ENCODE measurements around the gene MAP2K6.

Gene MAP2K6

DNA sequence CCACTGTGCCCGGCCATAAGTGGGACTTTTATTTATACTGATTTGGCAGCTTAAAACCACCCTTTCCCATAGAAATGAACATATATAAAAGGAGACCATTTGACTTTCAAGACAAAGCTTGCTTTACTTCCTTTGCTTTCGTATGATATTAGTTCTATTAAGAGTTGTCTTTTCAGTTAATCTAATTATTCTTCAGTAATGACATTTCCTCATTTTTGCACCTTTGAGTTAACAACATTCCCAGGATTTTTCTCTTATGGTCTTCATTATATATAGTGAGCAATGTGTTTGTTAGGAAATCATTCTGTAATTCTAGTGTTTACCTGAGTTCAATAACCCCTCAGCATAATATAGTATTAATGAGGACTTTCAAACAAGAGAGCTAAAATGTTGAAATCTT is 173.8 kb downstream of the MAP2K6 start:
- Histone ChIP-seq H3K27ac (ENCODE audit: low read depth, low read length) (no peak overlapping the region), H3K36me3 (ENCODE audit: control insufficient read depth, insufficient read depth, low read length) (no peaks in the 10 kb centered on the region), H3K4me3 (ENCODE audit: low read depth, low read length) (no peak overlapping the region), H3K4me1 (ENCODE audit: control insufficient read depth, insufficient read depth, low read length) (no peaks in the 10 kb centered on the region), H3K27me3 (ENCODE audit: control insufficient read depth, insufficient read depth, low read length) (no peaks in the 10 kb centered on the region), H3K9ac (ENCODE audit: low read length) (no peak overlapping the region), H3K9me3 (ENCODE audit: control insufficient read depth, insufficient read depth, low read depth, low read length) (no peaks in the 10 kb centered on the region)

DNA sequence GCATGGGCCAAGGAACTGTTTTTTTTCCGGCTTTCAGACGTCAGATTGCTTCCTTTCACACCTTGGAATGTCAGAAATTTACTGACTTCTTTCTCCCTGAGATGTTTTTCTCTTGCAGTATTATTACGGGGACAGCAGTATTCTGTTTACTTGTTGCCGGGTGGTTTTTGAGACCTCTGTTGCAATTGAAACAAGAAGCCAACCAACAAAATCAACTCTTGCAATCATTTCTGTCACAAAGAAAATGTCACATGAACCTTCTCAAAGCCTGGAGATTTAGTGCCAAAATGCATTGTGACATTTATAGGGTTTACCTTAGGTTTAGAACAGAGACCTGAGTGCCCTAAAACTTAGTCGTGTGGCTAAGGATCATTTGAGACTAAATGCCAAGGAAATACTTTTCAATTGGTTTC is 174.3 kb downstream of the MAP2K6 start:
- H3K27ac ChIP-seq (ENCODE audit: low read depth, low read length): no peak overlapping the region
- H3K36me3 ChIP-seq (ENCODE audit: control insufficient read depth, insufficient read depth, low read length): no peaks in the 10 kb centered on the region
- H3K4me3 ChIP-seq (ENCODE audit: low read depth, low read length): no peak overlapping the region
- H3K4me1 ChIP-seq (ENCODE audit: control insufficient read depth, insufficient read depth, low read length): no peaks in the 10 kb centered on the region
- no peaks in the 10 kb centered on the region for H3K9me3 ChIP-seq (ENCODE audit: control insufficient read depth, insufficient read depth, low read depth, low read length)
- H3K27me3 ChIP-seq (ENCODE audit: control insufficient read depth, insufficient read depth, low read length): no peaks in the 10 kb centered on the region
- H3K9ac ChIP-seq (ENCODE audit: low read length): no peak overlapping the region

DNA sequence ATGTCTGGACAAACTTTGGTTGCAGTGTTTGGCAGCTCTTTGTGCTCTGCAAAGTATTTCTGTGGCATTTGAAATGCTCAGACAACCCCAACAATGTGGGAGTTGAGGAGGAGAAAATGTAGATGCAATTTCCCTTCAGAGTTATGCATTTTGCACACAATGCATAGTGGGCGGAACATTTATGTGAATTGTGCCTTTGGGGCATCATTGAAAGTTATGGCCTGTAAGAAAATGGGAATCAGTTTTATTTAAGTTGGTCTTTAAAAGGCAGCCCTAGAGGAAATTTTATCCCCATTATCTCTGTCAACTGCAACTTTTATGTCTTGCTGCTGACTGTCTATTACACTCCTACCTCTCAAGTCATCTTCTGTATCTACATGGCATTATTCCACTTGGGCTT is 176.2 kb downstream of the MAP2K6 start:
- Histone ChIP-seq H3K36me3 (ENCODE audit: control insufficient read depth, insufficient read depth, low read length) (no peaks in the 10 kb centered on the region), H3K4me3 (ENCODE audit: low read depth, low read length) (no peak overlapping the region)

DNA sequence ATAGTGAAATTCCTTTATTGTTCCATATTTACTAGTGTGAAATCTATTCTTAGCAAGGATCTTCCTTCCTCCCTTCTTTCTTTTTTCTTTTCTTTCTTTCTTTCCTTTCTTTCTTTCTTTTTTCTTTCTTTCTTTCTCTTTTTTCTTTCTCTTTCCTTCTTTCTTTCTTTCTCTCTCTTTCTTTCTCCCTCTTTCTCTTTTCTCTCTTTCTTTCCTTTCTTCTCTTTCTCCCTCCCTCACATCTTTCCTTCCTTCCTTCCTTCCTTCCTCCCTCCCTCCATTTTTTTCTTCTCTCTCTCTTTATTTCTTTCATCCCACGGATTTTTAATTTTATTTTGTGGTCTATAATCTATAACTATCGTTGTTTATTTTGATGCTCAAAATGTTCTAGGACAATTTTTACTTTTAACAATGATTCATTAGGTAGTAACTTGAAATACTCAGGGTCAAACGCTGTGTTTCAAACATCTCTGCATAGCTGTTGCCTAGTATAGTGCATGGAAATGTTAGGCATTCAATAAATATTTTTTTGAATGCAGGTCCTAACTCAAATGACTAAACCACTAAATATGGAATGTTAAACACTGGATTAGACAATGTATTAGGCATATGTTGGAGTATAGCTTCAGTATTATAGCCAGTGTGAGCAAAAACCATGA is 178.3 kb downstream of the MAP2K6 start:
- Histone ChIP-seq H3K36me3 (ENCODE audit: control insufficient read depth, insufficient read depth, low read length) (no peaks in the 10 kb centered on the region), H3K4me3 (ENCODE audit: low read depth, low read length) (no peak overlapping the region), H3K9me3 (ENCODE audit: control insufficient read depth, insufficient read depth, low read depth, low read length) (no peaks in the 10 kb centered on the region), H3K9ac (ENCODE audit: low read length) (no peak overlapping the region), H3K27me3 (ENCODE audit: control insufficient read depth, insufficient read depth, low read length) (no peaks in the 10 kb centered on the region), H3K4me1 (ENCODE audit: control insufficient read depth, insufficient read depth, low read length) (no peaks in the 10 kb centered on the region), H3K27ac (ENCODE audit: low read depth, low read length) (no peak overlapping the region)

More for the DNA sequence above, 176.2 kb downstream of the MAP2K6 start:
- H3K27ac ChIP-seq (ENCODE audit: low read depth, low read length): no peak overlapping the region
- no peak overlapping the region for H3K9ac ChIP-seq (ENCODE audit: low read length)
- no peaks in the 10 kb centered on the region for H3K9me3 ChIP-seq (ENCODE audit: control insufficient read depth, insufficient read depth, low read depth, low read length)
- H3K27me3 ChIP-seq (ENCODE audit: control insufficient read depth, insufficient read depth, low read length): no peaks in the 10 kb centered on the region
- H3K4me1 ChIP-seq (ENCODE audit: control insufficient read depth, insufficient read depth, low read length): no peaks in the 10 kb centered on the region

DNA sequence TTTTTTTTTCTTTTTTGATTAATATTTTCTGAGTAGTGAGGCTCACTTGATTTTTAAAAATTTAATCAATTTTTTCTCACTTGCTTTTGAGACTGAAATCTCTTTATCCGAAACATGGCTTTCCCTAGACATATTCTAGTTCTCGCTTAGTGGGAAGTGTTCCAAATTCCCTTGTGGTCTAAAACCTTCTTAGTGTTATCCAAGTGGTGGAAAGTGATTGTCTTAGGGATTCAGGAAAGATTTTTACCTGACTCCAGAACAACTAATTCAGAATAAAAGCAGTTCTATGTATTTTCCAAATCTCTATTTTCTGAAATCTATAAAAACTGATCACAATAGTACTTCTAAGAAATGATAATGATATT is 178.8 kb downstream of the MAP2K6 start:
- no peaks in the 10 kb centered on the region for H3K9me3 ChIP-seq (ENCODE audit: control insufficient read depth, insufficient read depth, low read depth, low read length)
- H3K27me3 ChIP-seq (ENCODE audit: control insufficient read depth, insufficient read depth, low read length): no peaks in the 10 kb centered on the region
- H3K4me1 ChIP-seq (ENCODE audit: control insufficient read depth, insufficient read depth, low read length): no peaks in the 10 kb centered on the region
- no peak overlapping the region for H3K4me3 ChIP-seq (ENCODE audit: low read depth, low read length)
- no peak overlapping the region for H3K27ac ChIP-seq (ENCODE audit: low read depth, low read length)
- H3K36me3 ChIP-seq (ENCODE audit: control insufficient read depth, insufficient read depth, low read length): no peaks in the 10 kb centered on the region
- no peak overlapping the region for H3K9ac ChIP-seq (ENCODE audit: low read length)

DNA sequence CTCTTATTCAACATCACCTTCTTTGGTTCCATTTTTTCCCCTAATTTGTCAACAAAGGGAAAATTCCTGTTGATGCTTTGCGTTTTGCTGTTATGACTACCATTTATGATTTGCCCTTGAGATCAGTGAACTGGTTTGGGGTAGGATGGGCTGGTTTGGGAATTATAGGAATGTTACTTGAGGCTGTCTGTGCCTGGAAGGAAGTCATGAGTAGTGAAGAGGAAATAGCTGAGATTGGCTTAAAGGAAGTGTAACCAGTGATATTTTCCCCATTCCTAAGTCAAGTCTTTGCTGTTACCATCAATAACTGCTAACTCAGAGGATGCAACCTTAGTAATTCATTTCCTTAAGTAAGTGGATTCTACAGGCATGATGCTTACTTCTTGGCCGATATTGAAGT is 179.2 kb downstream of the MAP2K6 start:
- no peak overlapping the region for H3K27ac ChIP-seq (ENCODE audit: low read depth, low read length)
- H3K36me3 ChIP-seq (ENCODE audit: control insufficient read depth, insufficient read depth, low read length): no peaks in the 10 kb centered on the region
- H3K4me1 ChIP-seq (ENCODE audit: control insufficient read depth, insufficient read depth, low read length): no peaks in the 10 kb centered on the region
- H3K27me3 ChIP-seq (ENCODE audit: control insufficient read depth, insufficient read depth, low read length): no peaks in the 10 kb centered on the region
- H3K9ac ChIP-seq (ENCODE audit: low read length): no peak overlapping the region
- no peak overlapping the region for H3K4me3 ChIP-seq (ENCODE audit: low read depth, low read length)
- H3K9me3 ChIP-seq (ENCODE audit: control insufficient read depth, insufficient read depth, low read depth, low read length): no peaks in the 10 kb centered on the region

DNA sequence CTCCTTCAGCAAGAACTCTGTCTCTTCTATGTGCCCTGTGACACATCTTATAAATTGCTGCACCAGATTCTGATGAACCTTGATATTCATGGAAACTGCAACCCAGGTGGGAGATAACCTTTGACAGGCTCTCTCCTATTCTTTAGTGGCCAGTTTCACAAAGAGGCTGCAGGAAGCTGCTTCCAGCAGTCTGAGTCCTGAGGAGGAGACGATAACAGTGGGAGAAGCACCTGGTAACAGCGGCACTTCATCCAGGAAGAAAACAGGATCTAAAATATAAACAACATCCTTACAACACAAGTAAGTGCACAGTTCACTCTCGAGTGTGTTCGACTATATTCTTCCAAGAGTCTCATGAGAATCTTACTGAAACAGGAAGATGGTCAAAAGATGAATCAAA is 180.1 kb downstream of the MAP2K6 start:
- Histone ChIP-seq H3K9ac (ENCODE audit: low read length) (no peak overlapping the region), H3K4me3 (ENCODE audit: low read depth, low read length) (no peak overlapping the region), H3K4me1 (ENCODE audit: control insufficient read depth, insufficient read depth, low read length) (no peaks in the 10 kb centered on the region), H3K27ac (ENCODE audit: low read depth, low read length) (no peak overlapping the region), H3K36me3 (ENCODE audit: control insufficient read depth, insufficient read depth, low read length) (no peaks in the 10 kb centered on the region), H3K27me3 (ENCODE audit: control insufficient read depth, insufficient read depth, low read length) (no peaks in the 10 kb centered on the region), H3K9me3 (ENCODE audit: control insufficient read depth, insufficient read depth, low read depth, low read length) (no peaks in the 10 kb centered on the region)

DNA sequence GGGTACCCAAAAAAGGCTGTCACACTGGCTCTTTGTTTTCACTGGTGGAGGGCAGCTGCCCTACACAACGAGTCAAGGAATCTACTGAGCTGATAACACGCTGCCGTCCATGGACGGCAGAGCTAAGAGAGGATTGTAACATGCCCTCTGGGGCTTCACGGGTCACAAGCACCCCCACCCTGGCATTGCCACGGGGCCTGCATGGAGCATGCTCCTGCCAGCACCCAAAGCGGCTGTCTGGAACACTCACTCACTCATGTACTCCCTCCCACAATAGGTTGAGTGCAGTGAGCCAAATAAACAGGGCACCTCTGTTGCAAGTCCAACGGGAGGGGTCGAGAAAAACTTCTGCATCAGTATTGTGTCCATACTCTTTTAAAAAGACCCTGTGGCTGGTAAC is 181.6 kb downstream of the MAP2K6 start:
- no peaks in the 10 kb centered on the region for H3K36me3 ChIP-seq (ENCODE audit: control insufficient read depth, insufficient read depth, low read length)
- H3K4me1 ChIP-seq (ENCODE audit: control insufficient read depth, insufficient read depth, low read length): no peaks in the 10 kb centered on the region
- no peaks in the 10 kb centered on the region for H3K9me3 ChIP-seq (ENCODE audit: control insufficient read depth, insufficient read depth, low read depth, low read length)
- H3K27me3 ChIP-seq (ENCODE audit: control insufficient read depth, insufficient read depth, low read length): no peaks in the 10 kb centered on the region
- no peak overlapping the region for H3K9ac ChIP-seq (ENCODE audit: low read length)
- H3K4me3 ChIP-seq (ENCODE audit: low read depth, low read length): no peak overlapping the region
- no peak overlapping the region for H3K27ac ChIP-seq (ENCODE audit: low read depth, low read length)

DNA sequence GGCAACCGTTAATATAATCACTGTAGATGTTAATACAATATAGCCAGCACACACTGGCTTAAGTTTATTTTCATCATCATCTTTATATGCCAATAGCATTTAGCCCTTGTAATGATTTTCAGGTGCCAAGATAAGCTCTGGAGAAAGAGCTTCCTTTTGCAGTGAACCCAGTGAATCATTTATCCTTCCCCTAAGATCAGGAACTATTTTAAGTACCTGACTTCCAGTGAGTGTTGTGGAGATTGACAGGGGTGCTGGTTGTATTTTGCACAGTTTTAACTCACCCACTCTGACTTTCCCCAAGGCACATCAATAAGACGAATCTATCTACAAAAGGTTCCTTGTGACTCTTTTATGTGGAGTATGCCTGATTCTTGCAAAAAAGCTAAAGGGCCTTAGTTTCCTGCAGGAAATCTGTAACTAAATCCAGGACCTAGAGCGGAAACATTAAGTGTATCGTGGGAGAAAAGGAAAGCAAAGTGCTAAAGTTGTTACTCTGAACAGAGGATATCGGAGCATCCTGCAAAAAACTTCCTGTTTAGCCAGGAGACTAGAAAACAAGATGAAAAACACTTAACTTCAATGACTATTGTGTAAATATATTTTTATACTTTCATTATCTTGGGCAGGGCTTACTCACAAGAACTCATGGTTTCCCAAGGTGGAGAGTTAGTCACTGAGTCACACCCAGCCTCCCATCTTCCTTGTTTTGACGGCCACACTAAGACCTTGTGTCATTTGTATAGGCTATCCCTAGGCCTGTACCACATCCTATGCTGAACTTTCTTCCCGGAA is 183.6 kb downstream of the MAP2K6 start:
- H3K27ac ChIP-seq (ENCODE audit: low read depth, low read length): no peak overlapping the region
- no peaks in the 10 kb centered on the region for H3K4me1 ChIP-seq (ENCODE audit: control insufficient read depth, insufficient read depth, low read length)
- H3K9me3 ChIP-seq (ENCODE audit: control insufficient read depth, insufficient read depth, low read depth, low read length): no peaks in the 10 kb centered on the region
- no peaks in the 10 kb centered on the region for H3K27me3 ChIP-seq (ENCODE audit: control insufficient read depth, insufficient read depth, low read length)
- no peaks in the 10 kb centered on the region for H3K36me3 ChIP-seq (ENCODE audit: control insufficient read depth, insufficient read depth, low read length)
- H3K9ac ChIP-seq (ENCODE audit: low read length): no peak overlapping the region
- H3K4me3 ChIP-seq (ENCODE audit: low read depth, low read length): no peak overlapping the region

DNA sequence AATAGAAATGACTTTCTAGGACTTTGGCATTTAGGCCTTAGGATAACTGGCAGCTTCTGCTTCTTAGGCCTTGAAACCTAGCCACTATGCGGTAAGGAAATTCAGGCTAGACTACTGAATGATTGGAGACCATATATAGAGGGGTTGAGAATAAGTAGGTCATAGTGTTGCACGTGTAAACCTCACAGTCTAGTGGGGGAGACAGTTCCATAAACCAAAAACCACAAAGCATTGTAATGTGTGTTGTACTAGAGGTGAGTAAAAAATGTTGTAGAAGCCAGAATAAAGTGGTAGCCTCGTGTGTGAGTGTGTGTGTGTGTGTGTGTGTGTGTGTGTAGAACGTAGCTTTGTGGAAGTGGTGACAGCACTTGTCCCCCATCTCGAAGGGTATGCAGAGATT is 188.5 kb downstream of the MAP2K6 start:
- H3K4me3 ChIP-seq (ENCODE audit: low read depth, low read length): no peak overlapping the region
- no peaks in the 10 kb centered on the region for H3K27me3 ChIP-seq (ENCODE audit: control insufficient read depth, insufficient read depth, low read length)
- H3K9ac ChIP-seq (ENCODE audit: low read length): no peak overlapping the region
- H3K36me3 ChIP-seq (ENCODE audit: control insufficient read depth, insufficient read depth, low read length): no peaks in the 10 kb centered on the region
- no peaks in the 10 kb centered on the region for H3K9me3 ChIP-seq (ENCODE audit: control insufficient read depth, insufficient read depth, low read depth, low read length)
- H3K4me1 ChIP-seq (ENCODE audit: control insufficient read depth, insufficient read depth, low read length): peaks cover 7% of the 10 kb centered on the region
- H3K27ac ChIP-seq (ENCODE audit: low read depth, low read length): no peak overlapping the region

All from HUES6 (cell line).